NCI-H1417 treated with DMSO at 0.1 percent for 48 hours (cell line): ENCODE results near the gene FOSL2.

Source experiments
- DNase-seq: peaks from one replicate; lab custom pipeline; 2025; lab: John Stamatoyannopoulos, UW

The FOSL2 gene

DNA sequence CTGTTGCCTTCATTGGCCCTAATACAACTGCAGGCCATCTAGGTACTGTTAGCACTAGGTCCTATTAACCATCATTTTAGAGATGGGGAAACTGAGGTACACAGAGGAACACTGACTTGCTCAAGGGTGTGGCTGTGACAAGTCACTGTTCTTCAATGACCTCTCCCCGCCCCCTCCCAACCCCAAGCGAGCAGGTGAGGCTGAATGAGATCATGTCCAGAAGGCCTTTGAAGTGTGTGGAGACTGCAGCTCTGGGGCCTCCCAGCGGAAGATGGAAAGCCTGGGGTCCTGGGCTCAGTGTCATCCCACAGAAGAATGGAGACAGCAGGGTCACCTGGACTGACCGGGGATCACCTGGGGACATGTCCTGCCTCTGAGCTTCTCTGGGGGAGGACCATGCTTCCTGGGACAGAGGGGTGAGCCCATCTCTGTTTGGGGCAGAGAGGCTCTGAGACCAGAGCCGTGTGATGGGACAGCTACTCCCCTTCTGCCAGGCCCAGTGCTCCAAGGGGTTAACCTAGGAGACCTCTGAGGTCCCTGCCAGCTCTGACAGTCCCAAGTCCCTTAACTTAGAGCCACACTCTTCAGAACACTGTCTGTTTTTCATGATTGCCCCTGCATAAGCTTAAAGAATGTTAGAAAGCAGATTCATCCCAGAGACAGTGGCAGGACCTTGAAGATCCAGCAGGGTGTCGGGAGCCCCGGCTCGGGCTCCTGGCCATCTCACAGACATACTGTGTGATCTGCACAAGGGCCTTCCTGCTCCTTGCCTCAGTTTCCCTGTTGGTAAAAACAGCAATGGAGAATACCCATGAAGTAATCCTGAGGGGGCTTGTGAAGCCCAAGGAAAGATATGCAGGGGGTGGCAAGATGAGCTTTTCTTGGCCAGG, 16.7 kb upstream of the FOSL2 start:
- DNase-seq = no peak

GRCh38 chr2:28377195-28377816, 15.4 kb upstream of the FOSL2 start:
- DNase-seq = no peak

GRCh38 chr2:28377984-28378678, 14.5 kb upstream of the FOSL2 start:
- DNase-seq = no peak

- DNase-seq = no peak
These were observed 13.7 kb upstream of the FOSL2 start for GRCh38 chr2:28378679-28379584.

- no peak for DNase-seq
These were observed 12.4 kb upstream of the FOSL2 start for GRCh38 chr2:28380219-28380618.

DNA sequence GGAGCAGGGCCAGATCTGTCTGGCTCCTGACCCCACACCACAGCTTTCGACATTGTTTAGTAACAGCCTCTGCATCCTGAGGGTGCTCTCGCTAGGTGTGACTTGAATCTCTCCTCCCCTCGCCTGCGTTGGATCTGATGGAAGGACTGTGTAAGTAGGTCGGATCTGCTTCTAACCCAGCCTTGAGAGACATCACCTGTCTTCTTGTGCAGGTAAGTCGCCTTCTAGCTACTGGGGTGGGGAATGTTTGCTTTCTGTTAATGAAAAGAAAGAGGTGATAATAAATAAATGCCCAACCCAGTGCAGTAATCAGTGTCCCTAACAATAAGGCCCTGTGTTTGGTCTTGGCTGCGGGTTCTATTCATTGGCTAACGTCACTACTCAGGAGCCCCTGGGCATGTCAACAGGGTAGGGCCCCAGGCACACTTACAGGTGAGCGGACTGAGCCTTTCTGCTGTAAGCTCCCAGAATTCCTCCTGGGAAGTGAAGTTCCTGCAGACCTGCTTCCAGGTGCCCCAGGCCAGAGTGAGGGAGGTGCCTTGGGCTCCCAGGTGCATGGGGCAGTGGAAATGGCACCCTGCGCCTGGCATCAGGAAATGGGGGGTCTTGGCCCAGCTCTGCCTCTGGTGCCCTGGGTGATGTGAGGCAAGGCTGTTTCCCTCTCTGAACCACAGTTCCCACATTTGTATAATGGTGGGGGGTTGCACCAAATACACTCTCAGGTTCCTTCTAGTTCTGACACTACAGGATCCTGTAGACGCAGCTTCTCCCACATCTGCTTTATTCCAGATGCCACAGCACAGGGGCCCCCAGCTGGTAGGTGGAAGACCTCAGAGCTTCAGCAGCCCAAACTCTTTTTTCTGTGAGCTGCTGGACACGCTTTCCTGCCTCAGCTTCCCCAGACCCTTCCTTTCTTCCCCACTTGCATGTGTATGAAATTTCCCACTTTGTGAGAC, 11.2 kb upstream of the FOSL2 start:
- DNase-seq = no peak

GRCh38 chr2:28382755-28383154, 9.9 kb upstream of the FOSL2 start:
- no peak for DNase-seq

- DNase-seq = no peak
These were observed 5.3 kb upstream of the FOSL2 start for GRCh38 chr2:28387082-28387960.

DNA sequence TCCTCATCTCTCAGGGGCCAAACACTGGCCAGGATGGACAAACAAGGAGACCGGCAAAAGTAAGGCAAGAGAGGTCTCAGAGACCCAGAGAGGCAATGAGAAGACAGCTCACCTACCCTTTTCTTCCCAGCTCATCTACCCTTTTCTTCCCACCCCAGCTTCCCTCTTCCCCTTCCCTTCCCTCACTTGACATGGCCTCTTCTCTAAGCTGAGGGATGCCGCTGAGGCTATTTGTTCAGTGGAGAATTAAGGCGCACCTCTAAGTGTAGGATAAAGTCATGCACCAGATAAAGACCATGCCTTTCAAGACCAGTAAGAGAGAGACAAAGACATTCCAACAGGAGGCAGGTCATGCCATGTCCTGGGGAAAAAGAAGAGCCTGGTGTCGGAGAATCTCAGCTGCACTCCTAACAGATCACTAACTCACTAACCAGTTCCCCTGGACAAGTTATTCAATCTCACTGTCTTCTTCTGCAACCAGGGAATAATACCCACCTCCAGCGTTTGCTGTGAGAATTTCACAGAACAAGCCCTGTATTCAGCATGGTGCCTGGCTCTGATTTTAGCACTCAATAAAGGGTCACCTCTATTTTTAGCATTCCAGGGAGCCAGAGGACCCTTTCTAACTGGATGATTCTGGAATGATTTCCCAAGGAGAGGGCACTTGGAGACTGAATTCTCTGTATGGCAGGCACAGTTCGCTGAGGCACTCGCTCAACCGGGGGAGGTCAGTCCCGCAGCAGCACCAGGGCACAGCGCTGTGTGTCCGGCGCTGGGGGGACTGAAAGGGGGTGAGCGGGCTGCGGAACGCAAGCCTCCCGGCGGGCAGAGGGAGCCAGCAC, 3.0 kb upstream of the FOSL2 start:
- DNase-seq = no peak

GRCh38 chr2:28390241-28390745, 2.4 kb upstream of the FOSL2 start:
- DNase-seq = no peak

- DNase-seq = no peak
These were observed 1.7 kb upstream of the FOSL2 start for GRCh38 chr2:28390746-28391563.

DNA sequence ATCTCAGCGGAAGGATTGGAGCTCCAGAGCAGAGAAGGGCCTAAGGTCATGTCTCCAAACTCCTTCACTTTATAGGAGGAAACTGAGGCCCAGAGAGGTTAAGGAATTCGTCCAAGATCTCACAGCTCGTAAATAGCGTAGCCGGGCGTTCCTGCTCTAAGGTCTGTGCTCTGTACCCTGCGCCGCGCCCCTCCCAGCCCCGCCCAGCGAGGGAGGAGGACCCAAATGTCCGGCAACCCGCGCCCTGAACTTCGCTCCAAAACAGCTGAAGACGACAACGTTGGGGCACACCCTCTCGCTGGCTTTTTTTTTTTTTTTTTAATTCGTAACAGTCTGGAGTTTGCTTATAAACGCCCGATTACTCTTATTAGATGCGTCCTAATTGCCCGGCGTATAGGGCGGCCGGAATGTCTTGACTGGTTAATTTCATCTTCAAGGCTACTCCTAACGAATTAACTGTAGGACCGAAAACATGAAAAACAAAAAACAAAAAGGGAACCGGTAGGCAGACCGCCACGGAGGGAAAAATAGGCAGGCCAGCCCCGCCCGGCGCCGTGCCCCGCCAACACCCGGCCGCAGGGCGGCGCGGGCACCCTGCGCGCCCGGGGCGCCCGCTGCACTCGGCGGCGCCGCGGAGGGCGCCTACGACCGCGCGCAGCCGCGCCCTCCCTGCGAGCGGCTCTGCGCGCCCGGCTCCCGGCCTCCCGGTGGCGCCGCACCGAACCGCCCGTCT, 928 bp upstream of the FOSL2 start:
- no peak for DNase-seq

DNA sequence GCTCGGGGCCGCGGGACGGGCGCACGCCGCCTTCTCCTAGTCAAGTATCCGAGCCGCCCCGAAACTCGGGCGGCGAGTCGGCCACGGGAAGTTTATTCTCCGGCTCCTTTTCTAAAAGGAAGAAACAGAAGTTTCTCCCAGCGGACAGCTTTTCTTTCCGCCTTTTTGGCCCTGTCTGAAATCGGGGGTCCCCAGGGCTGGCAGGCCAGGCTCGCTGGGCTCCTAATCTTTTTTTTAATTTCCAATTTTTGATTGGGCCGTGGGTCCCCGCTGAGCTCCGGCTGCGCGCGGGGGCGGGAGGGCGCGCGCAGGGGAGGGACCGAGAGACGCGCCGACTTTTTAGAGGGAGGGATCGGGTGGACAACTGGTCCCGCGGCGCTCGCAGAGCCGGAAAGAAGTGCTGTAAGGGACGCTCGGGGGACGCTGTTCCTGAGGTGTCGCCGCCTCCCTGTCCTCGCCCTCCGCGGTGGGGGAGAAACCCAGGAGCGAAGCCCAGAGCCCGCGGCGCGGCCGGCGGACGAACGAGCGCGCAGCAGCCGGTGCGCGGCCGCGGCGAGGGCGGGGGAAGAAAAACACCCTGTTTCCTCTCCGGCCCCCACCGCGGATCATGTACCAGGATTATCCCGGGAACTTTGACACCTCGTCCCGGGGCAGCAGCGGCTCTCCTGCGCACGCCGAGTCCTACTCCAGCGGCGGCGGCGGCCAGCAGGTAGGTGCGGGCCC, 617 bp downstream of the FOSL2 start:
- DNase-seq = no peak

- DNase-seq = no peak
These were observed 1.7 kb downstream of the FOSL2 start for GRCh38 chr2:28394331-28394877.

GRCh38 chr2:28394997-28395333, 2.3 kb downstream of the FOSL2 start:
- no peak for DNase-seq
